BLaER1 (cell line): ENCODE data around the gene KAZN.

Source experiments
- H3K27ac ChIP-seq: shearing (Covaris generic); formaldehyde crosslinking; 2 replicates; pipeline ENCODE4 v1.8.1; 2022
- H3K27me3 ChIP-seq: shearing (Covaris generic); formaldehyde crosslinking; 2 replicates; pipeline ENCODE4 v1.8.1; 2022
- H3K36me3 ChIP-seq: shearing (Covaris generic); formaldehyde crosslinking; 2 replicates; pipeline ENCODE4 v1.8.1; 2022
- H3K4me1 ChIP-seq: shearing (Covaris generic); formaldehyde crosslinking; 2 replicates; pipeline ENCODE4 v1.8.1; 2022
- H3K4me2 ChIP-seq: shearing (Covaris generic); formaldehyde crosslinking; 2 replicates; pipeline ENCODE4 v1.8.1; 2022
- H3K4me3 ChIP-seq: shearing (Covaris generic); formaldehyde crosslinking; 2 replicates; pipeline ENCODE4 v1.8.1; 2022
- H3K9ac ChIP-seq: shearing (Covaris generic); formaldehyde crosslinking; 2 replicates; pipeline ENCODE4 v1.8.1; 2022
- H3K9me3 ChIP-seq: shearing (Covaris generic); formaldehyde crosslinking; 2 replicates; pipeline ENCODE4 v1.8.1; 2022
- H4K20me1 ChIP-seq: shearing (Covaris generic); formaldehyde crosslinking; 2 replicates; pipeline ENCODE4 v1.8.1; 2022
- Cebpa-rat ChIP-seq: shearing (Covaris generic); IDR thresholded peaks from 2 replicates; pipeline ENCODE4 v1.8.1; 2022

Gene KAZN

DNA sequence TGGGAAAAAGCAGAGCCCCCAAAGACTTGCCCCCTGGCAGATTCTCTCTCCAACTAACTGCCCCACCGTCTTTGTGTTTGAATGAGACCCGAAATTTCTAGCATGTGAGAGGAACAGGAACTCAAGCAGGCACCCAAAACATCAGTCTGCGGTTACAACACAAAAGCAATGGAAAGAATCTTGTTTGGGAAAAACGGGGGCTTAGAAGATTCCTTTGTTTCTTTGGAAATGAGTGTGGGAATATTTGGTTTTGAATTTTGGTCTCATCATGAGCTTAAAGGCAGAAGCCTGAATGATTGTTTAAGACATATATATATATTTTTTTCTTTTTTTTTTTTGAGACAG is 366.2 kb downstream of the KAZN start:
- TF ChIP-seq Cebpa-rat: no peak
- H3K4me2 ChIP-seq: no peak overlapping the region
- peaks cover 59% of the 10 kb centered on the region for H3K36me3 ChIP-seq
- no peaks in the 10 kb centered on the region for H3K27me3 ChIP-seq
- no peak overlapping the region for H3K4me3 ChIP-seq
- peaks cover 9% of the 10 kb centered on the region for H3K9me3 ChIP-seq
- no peak overlapping the region for H3K9ac ChIP-seq
- peaks cover 52% of the 10 kb centered on the region for H4K20me1 ChIP-seq
- H3K27ac ChIP-seq: no peak overlapping the region
- H3K4me1 ChIP-seq: peaks cover 35% of the 10 kb centered on the region

- Histone ChIP-seq H3K9me3 (peaks cover 17% of the 10 kb centered on the region), H3K4me2 (peak overlapping the region; percentile 93), H3K4me3 (peak overlapping the region; percentile 40; the same call in 1 of the 2 replicates), H4K20me1 (peaks cover 48% of the 10 kb centered on the region), H3K36me3 (peaks cover 42% of the 10 kb centered on the region), H3K27me3 (no peaks in the 10 kb centered on the region), H3K27ac (peak overlapping the region; percentile 33), H3K9ac (peak overlapping the region; percentile 43; the same call in 1 of the 2 replicates), H3K4me1 (peaks cover 64% of the 10 kb centered on the region)
- no peak for TF ChIP-seq Cebpa-rat
Observed at GRCh38 chr1:14968251-14968851, 369.9 kb downstream of the KAZN start.

DNA sequence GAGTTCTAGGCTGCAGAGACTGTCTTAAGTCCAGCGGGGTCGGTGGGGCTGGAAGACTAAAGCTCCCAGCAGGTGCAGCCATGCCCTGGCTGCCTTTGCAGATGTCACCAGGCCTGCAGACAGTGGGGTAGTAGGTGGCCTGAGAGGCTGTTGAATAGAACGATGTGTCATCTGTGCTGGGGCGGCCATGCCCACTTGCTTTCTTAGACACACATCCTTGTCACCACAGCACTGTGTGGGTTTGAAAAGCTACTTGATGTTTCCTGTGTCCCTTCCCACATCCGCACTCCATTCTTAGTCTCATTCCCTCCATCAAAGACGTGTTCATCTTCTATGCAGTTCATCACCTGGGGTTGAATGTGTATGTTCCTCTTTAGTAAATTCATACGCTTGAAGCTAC is 370.5 kb downstream of the KAZN start:
- Histone ChIP-seq H3K4me3 (peak overlapping the region; percentile 40; the same call in 1 of the 2 replicates), H4K20me1 (peaks cover 48% of the 10 kb centered on the region), H3K9ac (peak overlapping the region; percentile 43; the same call in 1 of the 2 replicates), H3K4me1 (peaks cover 64% of the 10 kb centered on the region), H3K4me2 (peak overlapping the region; percentile 93), H3K27ac (peak overlapping the region; percentile 35; the same call in 1 of the 2 replicates), H3K36me3 (peaks cover 41% of the 10 kb centered on the region), H3K27me3 (no peaks in the 10 kb centered on the region), H3K9me3 (peaks cover 23% of the 10 kb centered on the region)
- no peak for TF ChIP-seq Cebpa-rat

- Histone ChIP-seq H3K36me3 (peaks cover 31% of the 10 kb centered on the region), H3K4me1 (peaks cover 71% of the 10 kb centered on the region), H3K27me3 (no peaks in the 10 kb centered on the region), H3K4me3 (no peak overlapping the region), H3K9ac (no peak overlapping the region), H3K9me3 (peaks cover 25% of the 10 kb centered on the region), H3K27ac (no peak overlapping the region), H4K20me1 (peaks cover 43% of the 10 kb centered on the region), H3K4me2 (peak overlapping the region; percentile 93)
- TF ChIP-seq Cebpa-rat: no peak
Observed at GRCh38 chr1:14970115-14970798, 371.8 kb downstream of the KAZN start.

GRCh38 chr1:14970799-14971141 is 372.3 kb downstream of the KAZN start:
- peak overlapping the region; percentile 93; the same call in 1 of the 2 replicates for H3K4me2 ChIP-seq
- H4K20me1 ChIP-seq: peaks cover 43% of the 10 kb centered on the region
- no peaks in the 10 kb centered on the region for H3K27me3 ChIP-seq
- peaks cover 25% of the 10 kb centered on the region for H3K9me3 ChIP-seq
- H3K4me3 ChIP-seq: no peak overlapping the region
- H3K9ac ChIP-seq: no peak overlapping the region
- no peak for TF ChIP-seq Cebpa-rat
- H3K27ac ChIP-seq: no peak overlapping the region
- H3K4me1 ChIP-seq: peaks cover 71% of the 10 kb centered on the region
- H3K36me3 ChIP-seq: peaks cover 30% of the 10 kb centered on the region

- Histone ChIP-seq H4K20me1 (peaks cover 43% of the 10 kb centered on the region), H3K27ac (no peak overlapping the region), H3K27me3 (no peaks in the 10 kb centered on the region), H3K4me1 (peaks cover 75% of the 10 kb centered on the region), H3K9me3 (peaks cover 25% of the 10 kb centered on the region), H3K4me3 (no peak overlapping the region), H3K36me3 (peaks cover 33% of the 10 kb centered on the region), H3K4me2 (peak overlapping the region; percentile 93), H3K9ac (no peak overlapping the region)
- no peak for TF ChIP-seq Cebpa-rat
Observed at GRCh38 chr1:14971221-14971620, 372.7 kb downstream of the KAZN start.

DNA sequence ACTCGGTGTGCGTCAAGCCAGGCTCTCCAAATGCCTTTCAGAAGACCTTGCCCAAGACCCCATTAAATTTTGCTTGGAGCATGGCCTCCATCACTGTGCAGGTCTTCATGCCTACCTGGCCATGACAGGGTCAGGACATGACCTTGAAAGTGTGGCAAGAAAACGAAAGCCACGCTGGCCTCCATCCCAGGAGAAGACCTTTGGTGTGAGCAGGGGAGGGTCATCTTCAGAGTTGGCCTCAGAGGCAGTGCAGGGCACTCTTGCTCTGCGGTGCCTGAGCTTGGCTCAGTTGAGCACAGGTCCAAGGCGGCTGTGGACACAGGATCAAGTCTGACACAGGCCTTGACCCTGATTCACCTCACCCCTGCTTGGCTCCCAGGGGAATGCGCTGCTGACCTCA is 373.6 kb downstream of the KAZN start:
- peaks cover 22% of the 10 kb centered on the region for H3K9me3 ChIP-seq
- H3K27ac ChIP-seq: no peak overlapping the region
- H3K9ac ChIP-seq: no peak overlapping the region
- peaks cover 75% of the 10 kb centered on the region for H3K4me1 ChIP-seq
- H3K4me3 ChIP-seq: no peak overlapping the region
- no peaks in the 10 kb centered on the region for H3K27me3 ChIP-seq
- no peak for TF ChIP-seq Cebpa-rat
- peaks cover 31% of the 10 kb centered on the region for H3K36me3 ChIP-seq
- peaks cover 43% of the 10 kb centered on the region for H4K20me1 ChIP-seq
- H3K4me2 ChIP-seq: peak overlapping the region; percentile 93

GRCh38 chr1:14973773-14974172 is 375.3 kb downstream of the KAZN start:
- Histone ChIP-seq H3K9ac (no peak overlapping the region), H3K4me2 (no peak overlapping the region), H3K27me3 (no peaks in the 10 kb centered on the region), H3K36me3 (peaks cover 25% of the 10 kb centered on the region), H3K27ac (no peak overlapping the region), H3K4me1 (peaks cover 75% of the 10 kb centered on the region), H4K20me1 (peaks cover 50% of the 10 kb centered on the region), H3K9me3 (peaks cover 16% of the 10 kb centered on the region), H3K4me3 (no peak overlapping the region)
- no peak for TF ChIP-seq Cebpa-rat

DNA sequence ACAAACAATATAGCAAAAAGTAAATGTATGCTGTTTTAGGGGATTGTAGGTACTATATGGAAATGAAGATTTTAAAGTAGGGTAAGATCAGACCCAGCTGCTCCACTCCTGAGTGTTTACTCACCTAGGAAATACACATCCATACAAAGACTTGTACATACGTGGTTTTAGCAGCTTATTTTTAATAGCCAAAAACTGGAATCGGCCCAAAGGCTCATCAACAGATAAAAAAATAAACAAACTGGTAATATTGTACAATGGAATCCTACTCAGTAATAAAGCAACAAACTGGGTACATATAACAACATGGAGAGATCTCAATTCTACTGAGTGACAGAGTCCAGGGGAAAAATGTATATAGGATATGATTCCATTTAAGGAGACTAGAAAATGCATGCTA is 375.9 kb downstream of the KAZN start:
- Histone ChIP-seq H3K27ac (no peak overlapping the region), H3K27me3 (no peaks in the 10 kb centered on the region), H3K4me2 (no peak overlapping the region), H3K36me3 (peaks cover 25% of the 10 kb centered on the region), H3K4me3 (no peak overlapping the region), H3K4me1 (peaks cover 75% of the 10 kb centered on the region), H3K9ac (no peak overlapping the region), H4K20me1 (peaks cover 45% of the 10 kb centered on the region), H3K9me3 (peaks cover 16% of the 10 kb centered on the region)
- no peak for TF ChIP-seq Cebpa-rat

GRCh38 chr1:14975119-14975518 is 376.6 kb downstream of the KAZN start:
- Histone ChIP-seq H3K36me3 (peaks cover 25% of the 10 kb centered on the region), H3K27me3 (no peaks in the 10 kb centered on the region), H3K4me1 (peaks cover 75% of the 10 kb centered on the region), H3K4me3 (no peak overlapping the region), H3K4me2 (no peak overlapping the region), H3K9me3 (peaks cover 16% of the 10 kb centered on the region), H4K20me1 (peaks cover 37% of the 10 kb centered on the region), H3K9ac (no peak overlapping the region), H3K27ac (no peak overlapping the region)
- TF ChIP-seq Cebpa-rat: no peak
